Measurements from ENCODE around the gene FBXW11.

DNA sequence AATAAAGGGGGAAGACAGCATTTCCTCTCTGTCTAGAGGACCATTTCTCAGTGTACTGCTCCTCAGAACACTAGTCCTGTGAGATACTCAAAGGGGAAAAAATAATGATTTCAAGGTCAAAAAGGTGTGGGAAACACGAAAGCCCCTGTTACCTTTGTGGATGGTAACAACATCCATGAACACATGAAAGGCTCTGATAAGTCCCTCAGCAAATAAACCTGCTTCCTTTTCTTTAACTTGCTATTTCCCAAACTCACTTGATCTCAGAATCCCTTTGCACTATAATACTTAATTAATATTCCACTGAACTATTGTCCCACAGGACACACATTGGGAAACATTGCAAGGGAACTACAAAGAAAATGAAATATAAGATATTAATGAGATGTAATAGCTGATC lies 155.2 kb downstream of the FBXW11 start:
- TF ChIP-seq, protein P1, sequence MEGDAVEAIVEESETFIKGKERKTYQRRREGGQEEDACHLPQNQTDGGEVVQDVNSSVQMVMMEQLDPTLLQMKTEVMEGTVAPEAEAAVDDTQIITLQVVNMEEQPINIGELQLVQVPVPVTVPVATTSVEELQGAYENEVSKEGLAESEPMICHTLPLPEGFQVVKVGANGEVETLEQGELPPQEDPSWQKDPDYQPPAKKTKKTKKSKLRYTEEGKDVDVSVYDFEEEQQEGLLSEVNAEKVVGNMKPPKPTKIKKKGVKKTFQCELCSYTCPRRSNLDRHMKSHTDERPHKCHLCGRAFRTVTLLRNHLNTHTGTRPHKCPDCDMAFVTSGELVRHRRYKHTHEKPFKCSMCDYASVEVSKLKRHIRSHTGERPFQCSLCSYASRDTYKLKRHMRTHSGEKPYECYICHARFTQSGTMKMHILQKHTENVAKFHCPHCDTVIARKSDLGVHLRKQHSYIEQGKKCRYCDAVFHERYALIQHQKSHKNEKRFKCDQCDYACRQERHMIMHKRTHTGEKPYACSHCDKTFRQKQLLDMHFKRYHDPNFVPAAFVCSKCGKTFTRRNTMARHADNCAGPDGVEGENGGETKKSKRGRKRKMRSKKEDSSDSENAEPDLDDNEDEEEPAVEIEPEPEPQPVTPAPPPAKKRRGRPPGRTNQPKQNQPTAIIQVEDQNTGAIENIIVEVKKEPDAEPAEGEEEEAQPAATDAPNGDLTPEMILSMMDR (IDR thresholded peaks at IDR 0.05): no peak
- TF ChIP-seq POLR2A (IDR thresholded peaks at IDR 0.05): no peak
